Measurements from ENCODE around the gene ARSI. TPM values are rescaled to one million over a fixed set of nuclear protein-coding genes. Genes with fewer than 3 reads are reported as not detected.
A peak's percentile ranks its signal among the peaks of the same experiment; 100 is the strongest.

ARSI gene
- total RNA-seq, 2 donors from 2014 or later, result 2.4 to 2.7 TPM

DNA sequence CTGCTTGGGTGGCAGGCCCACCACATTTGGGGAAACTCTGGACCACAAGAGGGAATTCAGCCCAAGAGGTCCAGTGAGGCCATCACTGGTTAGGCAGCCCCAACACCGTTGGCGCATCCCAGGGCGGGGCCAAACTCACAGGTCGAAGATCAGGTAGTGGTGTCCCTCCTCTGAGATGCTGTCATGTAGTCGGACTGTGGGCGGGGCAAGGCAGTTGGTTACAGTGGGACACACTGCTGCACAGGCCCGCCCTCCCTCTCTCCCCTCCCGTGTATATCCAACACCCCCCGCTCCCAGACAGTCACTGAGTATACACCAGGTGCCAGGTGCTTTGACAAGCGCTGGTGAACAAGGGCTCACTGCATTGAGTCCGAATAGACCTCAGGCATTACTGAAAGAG lies 45.3 kb downstream of the ARSI start:
- Histone ChIP-seq H3K9me3 (ENCODE audit: control insufficient read depth, low read length) (no peaks in the 10 kb centered on the region), H3K4me1 (ENCODE audit: control insufficient read depth, insufficient read depth, low read length) (peaks cover 10% of the 10 kb centered on the region), H3K4me3 (ENCODE audit: low read length) (no peak overlapping the region), H3K27ac (ENCODE audit: low read depth, low read length) (peak overlapping the region; percentile 64), H3K9ac (ENCODE audit: extremely low read depth, low read length, poor library complexity, severe bottlenecking) (no peak overlapping the region), H3K27me3 (ENCODE audit: control insufficient read depth, insufficient read depth, low read length, poor library complexity, severe bottlenecking) (no peaks in the 10 kb centered on the region), H3K36me3 (ENCODE audit: control insufficient read depth, insufficient read depth, low read length) (no peaks in the 10 kb centered on the region)
- no peaks in the 10 kb centered on the region for H3K36me3 Mint-ChIP-seq (ENCODE audit: low read depth)
- WGBS, 2 experiments (ENCODE audit: insufficient coverage in 1 of 2, insufficient read length in 1 of 2), result 91 to 95% methylated on average over 11 of the region's 11 CpGs
- H3K27me3 Mint-ChIP-seq (ENCODE audit: insufficient read depth), result peaks cover 6% of the 10 kb centered on the region
- H3K4me3 Mint-ChIP-seq, result no peak overlapping the region
- H3K4me1 Mint-ChIP-seq, result peaks cover 11% of the 10 kb centered on the region
- DNase-seq, result no peak
- H3K9me3 Mint-ChIP-seq, result no peaks in the 10 kb centered on the region
- TF ChIP-seq CTCF (conservative IDR thresholded peaks at IDR 0.05), result no peak
- H3K27ac Mint-ChIP-seq, result no peak overlapping the region

DNA sequence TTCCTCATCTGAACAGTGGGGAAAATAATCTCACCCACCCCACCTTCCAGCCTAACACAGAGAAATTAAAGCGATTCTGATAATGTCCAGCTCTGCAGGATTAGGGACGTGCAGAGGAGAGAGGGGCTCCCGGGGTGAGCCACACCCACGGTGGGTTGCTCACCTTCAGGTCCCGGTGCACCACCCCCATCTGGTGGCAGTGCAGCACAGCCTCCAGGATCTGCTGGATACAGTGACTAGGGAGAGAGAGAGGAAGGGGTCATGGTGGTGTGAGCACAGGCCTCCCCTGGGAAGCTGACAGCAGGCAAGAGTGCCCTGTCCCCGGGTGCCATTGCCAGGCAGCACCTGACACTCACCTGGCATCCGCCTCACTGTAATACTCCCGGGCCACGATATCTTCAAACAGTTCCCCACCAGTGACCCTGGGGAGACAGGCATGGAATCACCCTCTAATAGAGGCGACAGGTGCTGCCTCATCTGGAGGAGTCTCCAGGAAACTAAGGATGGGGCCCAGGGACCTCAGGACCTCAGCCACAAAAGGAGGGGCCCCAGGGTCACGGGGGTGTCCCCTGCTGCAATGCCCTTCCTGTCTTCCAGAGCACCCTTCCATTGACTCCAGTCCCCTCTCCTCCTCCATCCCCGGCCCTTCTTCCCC lies 46.2 kb downstream of the ARSI start:
- WGBS, 2 experiments (ENCODE audit: insufficient coverage in 1 of 2, insufficient read length in 1 of 2), result 70 to 73% methylated on average over 6 to 12 of the region's 12 CpGs
- Mint-ChIP-seq H3K9me3 (no peaks in the 10 kb centered on the region), H3K36me3 (ENCODE audit: low read depth) (no peaks in the 10 kb centered on the region), H3K27me3 (ENCODE audit: insufficient read depth) (peaks cover 2% of the 10 kb centered on the region), H3K27ac (no peak overlapping the region), H3K4me1 (peaks cover 11% of the 10 kb centered on the region), H3K4me3 (no peak overlapping the region)
- DNase-seq, result peak; percentile 83
- peak; percentile 78 for TF ChIP-seq CTCF (conservative IDR thresholded peaks at IDR 0.05)
- H3K27me3 ChIP-seq (ENCODE audit: control insufficient read depth, insufficient read depth, low read length, poor library complexity, severe bottlenecking), result no peaks in the 10 kb centered on the region
- no peak overlapping the region for H3K27ac ChIP-seq (ENCODE audit: low read depth, low read length)
- peaks cover 14% of the 10 kb centered on the region for H3K4me1 ChIP-seq (ENCODE audit: control insufficient read depth, insufficient read depth, low read length)
- H3K36me3 ChIP-seq (ENCODE audit: control insufficient read depth, insufficient read depth, low read length), result no peaks in the 10 kb centered on the region
- no peak overlapping the region for H3K4me3 ChIP-seq (ENCODE audit: low read length)
- no peaks in the 10 kb centered on the region for H3K9me3 ChIP-seq (ENCODE audit: control insufficient read depth, low read length)
- H3K9ac ChIP-seq (ENCODE audit: extremely low read depth, low read length, poor library complexity, severe bottlenecking), result no peak overlapping the region

- no peak overlapping the region for H3K4me3 ChIP-seq (ENCODE audit: low read length)
- no peak overlapping the region for H3K9ac ChIP-seq (ENCODE audit: extremely low read depth, low read length, poor library complexity, severe bottlenecking)
- H3K4me1 Mint-ChIP-seq, result peaks cover 11% of the 10 kb centered on the region
- peaks cover 16% of the 10 kb centered on the region for H3K4me1 ChIP-seq (ENCODE audit: control insufficient read depth, insufficient read depth, low read length)
- H3K36me3 ChIP-seq (ENCODE audit: control insufficient read depth, insufficient read depth, low read length), result no peaks in the 10 kb centered on the region
- no peaks in the 10 kb centered on the region for H3K27me3 ChIP-seq (ENCODE audit: control insufficient read depth, insufficient read depth, low read length, poor library complexity, severe bottlenecking)
- H3K9me3 ChIP-seq (ENCODE audit: control insufficient read depth, low read length), result no peaks in the 10 kb centered on the region
- no peaks in the 10 kb centered on the region for H3K27me3 Mint-ChIP-seq (ENCODE audit: insufficient read depth)
- WGBS, 2 experiments (ENCODE audit: insufficient coverage in 1 of 2, insufficient read length in 1 of 2), result 87 to 93% methylated on average over 3 to 6 of the region's 6 CpGs
- H3K9me3 Mint-ChIP-seq, result no peaks in the 10 kb centered on the region
- no peak for DNase-seq
- TF ChIP-seq CTCF (conservative IDR thresholded peaks at IDR 0.05), result no peak
- no peak overlapping the region for H3K27ac Mint-ChIP-seq
- H3K27ac ChIP-seq (ENCODE audit: low read depth, low read length), result no peak overlapping the region
- H3K36me3 Mint-ChIP-seq (ENCODE audit: low read depth), result no peaks in the 10 kb centered on the region
- H3K4me3 Mint-ChIP-seq, result no peak overlapping the region
These were observed 46.9 kb downstream of the ARSI start for GRCh38 chr5:150255659-150256409.

Data from endodermal cell (in vitro differentiated cells).